ENCODE measurements around the gene MAL.
"Not testable (repeated sequence)": the region's sequence is repeated elsewhere in the genome, so short reads cannot be mapped to it uniquely, and the experiment has no call there.

MAL gene

GRCh38 chr2:95037384-95037839 lies 11.9 kb downstream of the MAL start:
- Histone ChIP-seq H3K9me3 (ENCODE audit: low read length) (no peaks in the 10 kb centered on the region), H3K36me3 (ENCODE audit: insufficient read depth, low read length) (no peaks in the 10 kb centered on the region), H3K4me3 (ENCODE audit: low read length) (no peak overlapping the region), H3K27me3 (ENCODE audit: insufficient read depth, low read length) (peaks cover 6% of the 10 kb centered on the region), H2AFZ (ENCODE audit: low read depth, low read length) (no peak overlapping the region), H3K4me1 (ENCODE audit: insufficient read depth, low read length) (no peaks in the 10 kb centered on the region)

GRCh38 chr2:95037841-95038585 lies 12.5 kb downstream of the MAL start:
- H3K9me3 ChIP-seq (ENCODE audit: low read length); H3K36me3 ChIP-seq (ENCODE audit: insufficient read depth, low read length): not testable (repeated sequence)

GRCh38 chr2:95038635-95039298 lies 13.3 kb downstream of the MAL start:
- no peaks in the 10 kb centered on the region for H3K9me3 ChIP-seq (ENCODE audit: low read length)
- H3K4me3 ChIP-seq (ENCODE audit: low read length) = no peak overlapping the region
- H3K36me3 ChIP-seq (ENCODE audit: insufficient read depth, low read length) = no peaks in the 10 kb centered on the region
- H2AFZ ChIP-seq (ENCODE audit: low read depth, low read length) = no peak overlapping the region
- H3K4me1 ChIP-seq (ENCODE audit: insufficient read depth, low read length) = no peaks in the 10 kb centered on the region
- peaks cover 14% of the 10 kb centered on the region for H3K27me3 ChIP-seq (ENCODE audit: insufficient read depth, low read length)

More at GRCh38 chr2:95037841-95038585, 12.5 kb downstream of the MAL start:
- not testable (repeated sequence) for H3K4me3 ChIP-seq (ENCODE audit: low read length); H3K27me3 ChIP-seq (ENCODE audit: insufficient read depth, low read length); H2AFZ ChIP-seq (ENCODE audit: low read depth, low read length); H3K4me1 ChIP-seq (ENCODE audit: insufficient read depth, low read length)

- peaks cover 18% of the 10 kb centered on the region for H3K27me3 ChIP-seq (ENCODE audit: insufficient read depth, low read length)
- no peaks in the 10 kb centered on the region for H3K36me3 ChIP-seq (ENCODE audit: insufficient read depth, low read length)
- no peak overlapping the region for H3K4me3 ChIP-seq (ENCODE audit: low read length)
- H2AFZ ChIP-seq (ENCODE audit: low read depth, low read length) = no peak overlapping the region
- no peaks in the 10 kb centered on the region for H3K4me1 ChIP-seq (ENCODE audit: insufficient read depth, low read length)
- H3K9me3 ChIP-seq (ENCODE audit: low read length) = no peaks in the 10 kb centered on the region
Observed at GRCh38 chr2:95039363-95039762, 13.9 kb downstream of the MAL start.

- H2AFZ ChIP-seq (ENCODE audit: low read depth, low read length) = no peak overlapping the region
- H3K36me3 ChIP-seq (ENCODE audit: insufficient read depth, low read length) = no peaks in the 10 kb centered on the region
- no peaks in the 10 kb centered on the region for H3K9me3 ChIP-seq (ENCODE audit: low read length)
- H3K4me1 ChIP-seq (ENCODE audit: insufficient read depth, low read length) = no peaks in the 10 kb centered on the region
- H3K4me3 ChIP-seq (ENCODE audit: low read length) = no peak overlapping the region
- peaks cover 18% of the 10 kb centered on the region for H3K27me3 ChIP-seq (ENCODE audit: insufficient read depth, low read length)
Observed at GRCh38 chr2:95039978-95040377, 14.5 kb downstream of the MAL start.

GRCh38 chr2:95040426-95040825 lies 14.9 kb downstream of the MAL start:
- no peaks in the 10 kb centered on the region for H3K36me3 ChIP-seq (ENCODE audit: insufficient read depth, low read length)
- H2AFZ ChIP-seq (ENCODE audit: low read depth, low read length) = no peak overlapping the region
- no peak overlapping the region for H3K4me3 ChIP-seq (ENCODE audit: low read length)
- H3K27me3 ChIP-seq (ENCODE audit: insufficient read depth, low read length) = peaks cover 18% of the 10 kb centered on the region
- H3K4me1 ChIP-seq (ENCODE audit: insufficient read depth, low read length) = no peaks in the 10 kb centered on the region
- no peaks in the 10 kb centered on the region for H3K9me3 ChIP-seq (ENCODE audit: low read length)

- Histone ChIP-seq H3K9me3 (ENCODE audit: low read length) (no peaks in the 10 kb centered on the region), H3K4me1 (ENCODE audit: insufficient read depth, low read length) (no peaks in the 10 kb centered on the region), H3K27me3 (ENCODE audit: insufficient read depth, low read length) (peaks cover 18% of the 10 kb centered on the region), H2AFZ (ENCODE audit: low read depth, low read length) (no peak overlapping the region), H3K36me3 (ENCODE audit: insufficient read depth, low read length) (no peaks in the 10 kb centered on the region), H3K4me3 (ENCODE audit: low read length) (no peak overlapping the region)
Observed at GRCh38 chr2:95041060-95041823, 15.7 kb downstream of the MAL start.

GRCh38 chr2:95041824-95042442 lies 16.4 kb downstream of the MAL start:
- H3K9me3 ChIP-seq (ENCODE audit: low read length) = no peaks in the 10 kb centered on the region
- H2AFZ ChIP-seq (ENCODE audit: low read depth, low read length) = no peak overlapping the region
- no peaks in the 10 kb centered on the region for H3K4me1 ChIP-seq (ENCODE audit: insufficient read depth, low read length)
- H3K27me3 ChIP-seq (ENCODE audit: insufficient read depth, low read length) = peaks cover 18% of the 10 kb centered on the region
- no peak overlapping the region for H3K4me3 ChIP-seq (ENCODE audit: low read length)
- no peaks in the 10 kb centered on the region for H3K36me3 ChIP-seq (ENCODE audit: insufficient read depth, low read length)

- Histone ChIP-seq H3K36me3 (ENCODE audit: insufficient read depth, low read length) (no peaks in the 10 kb centered on the region), H2AFZ (ENCODE audit: low read depth, low read length) (no peak overlapping the region), H3K4me3 (ENCODE audit: low read length) (no peak overlapping the region), H3K9me3 (ENCODE audit: low read length) (no peaks in the 10 kb centered on the region), H3K4me1 (ENCODE audit: insufficient read depth, low read length) (no peaks in the 10 kb centered on the region), H3K27me3 (ENCODE audit: insufficient read depth, low read length) (peaks cover 18% of the 10 kb centered on the region)
Observed at GRCh38 chr2:95042472-95043271, 17.2 kb downstream of the MAL start.

GRCh38 chr2:95043300-95044093 lies 18.0 kb downstream of the MAL start:
- Histone ChIP-seq H3K36me3 (ENCODE audit: insufficient read depth, low read length) (no peaks in the 10 kb centered on the region), H3K4me3 (ENCODE audit: low read length) (no peak overlapping the region), H3K9me3 (ENCODE audit: low read length) (no peaks in the 10 kb centered on the region), H2AFZ (ENCODE audit: low read depth, low read length) (no peak overlapping the region), H3K27me3 (ENCODE audit: insufficient read depth, low read length) (peaks cover 18% of the 10 kb centered on the region), H3K4me1 (ENCODE audit: insufficient read depth, low read length) (no peaks in the 10 kb centered on the region)

- H3K36me3 ChIP-seq (ENCODE audit: insufficient read depth, low read length) = no peaks in the 10 kb centered on the region
- no peak overlapping the region for H3K4me3 ChIP-seq (ENCODE audit: low read length)
- no peak overlapping the region for H2AFZ ChIP-seq (ENCODE audit: low read depth, low read length)
- H3K9me3 ChIP-seq (ENCODE audit: low read length) = no peaks in the 10 kb centered on the region
- no peaks in the 10 kb centered on the region for H3K4me1 ChIP-seq (ENCODE audit: insufficient read depth, low read length)
- peaks cover 18% of the 10 kb centered on the region for H3K27me3 ChIP-seq (ENCODE audit: insufficient read depth, low read length)
Observed at GRCh38 chr2:95044601-95045000, 19.1 kb downstream of the MAL start.

Data from neuron (in vitro differentiated cells).